GM21825 (cell line): ENCODE measurements around the gene RPA1.
"Not testable (repeated sequence)": the region's sequence is repeated elsewhere in the genome, so short reads cannot be mapped to it uniquely, and the experiment has no call there.

Experiments used
- ATAC-seq: cut with Tn5 transposase; IDR thresholded peaks from one replicate; pipeline ENCODE4 v1.9.1; 2021; ENCODE audit warnings: mild to moderate bottlenecking, moderate library complexity; ENCODE audit not compliant: unreplicated experiment

RPA1 gene

GRCh38 chr17:1873418-1873817 lies 43.6 kb downstream of the RPA1 start:
- no peak for ATAC-seq

- ATAC-seq: no peak
Measured at GRCh38 chr17:1875597-1875996, 45.8 kb downstream of the RPA1 start.

GRCh38 chr17:1878419-1879121 lies 48.8 kb downstream of the RPA1 start:
- no peak for ATAC-seq

- no peak for ATAC-seq
Measured at GRCh38 chr17:1880851-1881630, 51.2 kb downstream of the RPA1 start.

- ATAC-seq: no peak
Measured at GRCh38 chr17:1882836-1883235, 53.0 kb downstream of the RPA1 start.

GRCh38 chr17:1883536-1883935 lies 53.7 kb downstream of the RPA1 start:
- ATAC-seq: no peak

GRCh38 chr17:1888741-1889140 lies 58.9 kb downstream of the RPA1 start:
- ATAC-seq: no peak

GRCh38 chr17:1890758-1891450 lies 61.1 kb downstream of the RPA1 start:
- no peak for ATAC-seq

- ATAC-seq: no peak
Measured at GRCh38 chr17:1894753-1895339, 65.0 kb downstream of the RPA1 start.

- not testable (repeated sequence) for ATAC-seq
Measured at GRCh38 chr17:1895479-1895878, 65.7 kb downstream of the RPA1 start.

- ATAC-seq: no peak
Measured at GRCh38 chr17:1896243-1897104, 66.7 kb downstream of the RPA1 start.

- no peak for ATAC-seq
Measured at GRCh38 chr17:1897105-1897656, 67.4 kb downstream of the RPA1 start.

GRCh38 chr17:1898332-1898731 lies 68.5 kb downstream of the RPA1 start:
- no peak for ATAC-seq

- ATAC-seq: no peak
Measured at GRCh38 chr17:1898872-1899271, 69.1 kb downstream of the RPA1 start.

GRCh38 chr17:1899403-1900000 lies 69.7 kb downstream of the RPA1 start:
- ATAC-seq: no peak

GRCh38 chr17:1904273-1905182 lies 74.7 kb downstream of the RPA1 start:
- ATAC-seq: no peak

GRCh38 chr17:1905190-1905913 lies 75.5 kb downstream of the RPA1 start:
- ATAC-seq: no peak

- ATAC-seq: no peak
Measured at GRCh38 chr17:1906662-1907101, 76.9 kb downstream of the RPA1 start.
